Osteocyte (in vitro differentiated cells): Measurements from ENCODE around the gene ABHD2. TPM values are rescaled to one million over a fixed set of nuclear protein-coding genes. Genes with fewer than 3 reads are reported as not detected.

Experiments used
- DNase-seq: peaks from one replicate; pipeline ENCODE4 v3.0.0; 2021; ENCODE audit warnings: mixed read lengths; ENCODE audit not compliant: unreplicated experiment; ENCODE audit errors: extremely low spot score
- H3K27ac Mint-ChIP-seq: one replicate; pipeline ENCODE4 v1.8.0; 2021; ENCODE audit warnings: mild to moderate bottlenecking, mixed read lengths; ENCODE audit not compliant: unreplicated experiment
- H3K27me3 Mint-ChIP-seq: one replicate; pipeline ENCODE4 v1.8.0; 2021; ENCODE audit warnings: mixed read lengths; ENCODE audit not compliant: unreplicated experiment
- H3K36me3 Mint-ChIP-seq: one replicate; pipeline ENCODE4 v1.8.0; 2021; ENCODE audit warnings: mixed read lengths; ENCODE audit not compliant: unreplicated experiment
- H3K4me1 Mint-ChIP-seq: one replicate; pipeline ENCODE4 v1.8.0; 2021; ENCODE audit warnings: mixed read lengths; ENCODE audit not compliant: unreplicated experiment
- H3K4me3 Mint-ChIP-seq: one replicate; pipeline ENCODE4 v1.8.0; 2021; ENCODE audit warnings: mild to moderate bottlenecking, moderate library complexity, mixed read lengths; ENCODE audit not compliant: unreplicated experiment
- H3K9me3 Mint-ChIP-seq: one replicate; pipeline ENCODE4 v1.8.0; 2021; ENCODE audit warnings: mixed read lengths; ENCODE audit not compliant: unreplicated experiment
- CTCF ChIP-seq: fragments of 200-600 bp; sonication (generic); IDR thresholded peaks from 2 replicates; pipeline ENCODE4 v1.5.0; 2021; ENCODE audit warnings: antibody characterized with exemption, mild to moderate bottlenecking, moderate library complexity
- total RNA-seq: library from RNA; stranded (reverse); gene quantifications from 2 replicates; pipeline ENCODE4 v1.2.1, GENCODE V29; 2021

The ABHD2 gene
- total RNA-seq, 1 donor from 2014 or later: 85.7 TPM

DNA sequence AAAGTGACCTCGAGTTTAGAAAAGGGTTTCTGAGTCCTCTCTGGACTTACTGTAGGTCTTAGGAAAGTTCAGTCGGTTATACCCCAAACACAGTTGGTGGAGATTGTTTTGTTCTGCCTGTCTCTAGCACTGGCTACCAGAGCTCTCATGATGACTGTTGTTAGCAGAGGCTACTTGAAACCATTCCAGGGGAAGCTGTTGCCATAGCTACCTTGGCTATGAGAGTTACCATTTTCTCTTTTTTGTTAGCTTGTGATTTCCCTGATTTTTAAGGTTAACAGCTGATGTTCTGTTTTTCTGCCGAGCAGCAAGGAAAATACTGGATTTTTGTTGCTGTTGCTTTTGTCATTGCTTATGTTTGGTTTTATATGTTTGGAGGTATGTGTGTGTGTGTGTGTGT, 26.7 kb downstream of the ABHD2 start:
- no peak for DNase-seq
- H3K36me3 Mint-ChIP-seq: peaks cover 29% of the 10 kb centered on the region
- no peaks in the 10 kb centered on the region for H3K27me3 Mint-ChIP-seq
- no peak for TF ChIP-seq CTCF
- H3K9me3 Mint-ChIP-seq: no peaks in the 10 kb centered on the region
- peak overlapping the region; percentile 89 for H3K27ac Mint-ChIP-seq
- no peak overlapping the region for H3K4me3 Mint-ChIP-seq
- peaks cover 74% of the 10 kb centered on the region for H3K4me1 Mint-ChIP-seq

GRCh38 chr15:89115547-89115946, 27.3 kb downstream of the ABHD2 start:
- no peak for TF ChIP-seq CTCF
- no peak for DNase-seq
- Mint-ChIP-seq H3K4me3 (no peak overlapping the region), H3K4me1 (peaks cover 80% of the 10 kb centered on the region), H3K36me3 (peaks cover 27% of the 10 kb centered on the region), H3K27ac (peak overlapping the region; percentile 89), H3K9me3 (no peaks in the 10 kb centered on the region), H3K27me3 (no peaks in the 10 kb centered on the region)

DNA sequence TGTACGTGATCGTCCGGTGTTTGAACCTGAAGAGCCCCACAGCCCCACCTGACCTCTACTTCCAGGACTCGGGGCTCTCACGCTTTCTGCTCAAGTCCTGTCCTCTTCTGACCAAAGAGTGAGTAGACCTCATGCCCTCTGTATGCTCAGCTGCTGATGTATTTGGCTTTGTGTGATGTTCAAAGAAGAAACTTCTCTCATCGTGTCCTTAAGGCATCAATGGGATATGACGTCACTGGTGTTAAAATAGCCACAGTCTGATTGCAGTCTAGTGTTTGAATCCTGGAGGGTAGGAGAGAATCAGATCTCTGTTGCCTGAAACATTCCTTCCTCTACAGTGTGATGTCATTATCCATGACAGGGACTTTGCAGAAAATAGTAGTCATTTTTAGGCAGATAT, 28.1 kb downstream of the ABHD2 start:
- Mint-ChIP-seq H3K9me3 (no peaks in the 10 kb centered on the region), H3K27me3 (no peaks in the 10 kb centered on the region), H3K27ac (peak overlapping the region; percentile 57), H3K4me1 (peaks cover 88% of the 10 kb centered on the region), H3K4me3 (no peak overlapping the region), H3K36me3 (peaks cover 25% of the 10 kb centered on the region)
- DNase-seq: no peak
- TF ChIP-seq CTCF: no peak

GRCh38 chr15:89117790-89118189, 29.5 kb downstream of the ABHD2 start:
- H3K36me3 Mint-ChIP-seq: peaks cover 28% of the 10 kb centered on the region
- H3K27me3 Mint-ChIP-seq: no peaks in the 10 kb centered on the region
- H3K9me3 Mint-ChIP-seq: no peaks in the 10 kb centered on the region
- no peak for TF ChIP-seq CTCF
- no peak for DNase-seq
- H3K4me1 Mint-ChIP-seq: peaks cover 93% of the 10 kb centered on the region
- H3K27ac Mint-ChIP-seq: peak overlapping the region; percentile 96
- no peak overlapping the region for H3K4me3 Mint-ChIP-seq

GRCh38 chr15:89118481-89118989, 30.3 kb downstream of the ABHD2 start:
- H3K36me3 Mint-ChIP-seq: peaks cover 34% of the 10 kb centered on the region
- peak overlapping the region; percentile 96 for H3K27ac Mint-ChIP-seq
- no peak for DNase-seq
- peaks cover 91% of the 10 kb centered on the region for H3K4me1 Mint-ChIP-seq
- no peak overlapping the region for H3K4me3 Mint-ChIP-seq
- no peak for TF ChIP-seq CTCF
- H3K27me3 Mint-ChIP-seq: no peaks in the 10 kb centered on the region
- no peaks in the 10 kb centered on the region for H3K9me3 Mint-ChIP-seq
